Renal cortical epithelial cell (primary cell): ENCODE measurements around the gene CDH8. TPM values are rescaled to one million over a fixed set of nuclear protein-coding genes. Genes with fewer than 3 reads are reported as not detected.

Experiments used
- DNase-seq: peaks from one replicate; pipeline ENCODE4 v3.0.0-alpha.2; 2011; ENCODE audit warnings: low read depth
- total RNA-seq: library from RNA; depleted of rRNA; stranded (reverse); fragments of >200 nt; gene quantifications from 2 replicates; pipeline ENCODE4 v1.2.3, GENCODE V29; 2014

CDH8 gene
- total RNA-seq, result 1.3 TPM in 1 of 2 replicates, not detected in the other

- no peak for DNase-seq
Observed at GRCh38 chr16:62036101-62036801, at the start of gene CDH8. TSS of gene CDH8 (minus strand) at chr16:62036438. CDS start at chr16:62021403, 15,035 bp downstream.

GRCh38 chr16:62079236-62079635, 43.0 kb upstream of the CDH8 start:
- DNase-seq, result no peak

GRCh38 chr16:62077998-62078397, 41.8 kb upstream of the CDH8 start:
- DNase-seq, result no peak

GRCh38 chr16:62076886-62077285, 40.6 kb upstream of the CDH8 start:
- DNase-seq, result no peak

- DNase-seq, result no peak
Observed at GRCh38 chr16:62068747-62069146, 32.5 kb upstream of the CDH8 start.

- DNase-seq, result no peak
Observed at GRCh38 chr16:62067981-62068380, 31.7 kb upstream of the CDH8 start.

- DNase-seq, result no peak
Observed at GRCh38 chr16:62067182-62067581, 30.9 kb upstream of the CDH8 start.

- no peak for DNase-seq
Observed at GRCh38 chr16:62066747-62067146, 30.5 kb upstream of the CDH8 start.

GRCh38 chr16:62064173-62064572, 27.9 kb upstream of the CDH8 start:
- no peak for DNase-seq

GRCh38 chr16:62060089-62060488, 23.9 kb upstream of the CDH8 start:
- no peak for DNase-seq

- DNase-seq, result no peak
Observed at GRCh38 chr16:62059527-62059926, 23.3 kb upstream of the CDH8 start.

- DNase-seq, result no peak
Observed at GRCh38 chr16:62058412-62058811, 22.2 kb upstream of the CDH8 start.

GRCh38 chr16:62051942-62052341, 15.7 kb upstream of the CDH8 start:
- no peak for DNase-seq

- no peak for DNase-seq
Observed at GRCh38 chr16:62050793-62051192, 14.6 kb upstream of the CDH8 start.

GRCh38 chr16:62046801-62047200, 10.6 kb upstream of the CDH8 start:
- no peak for DNase-seq

GRCh38 chr16:62041401-62041800, 5.2 kb upstream of the CDH8 start:
- DNase-seq, result peak; percentile 22

GRCh38 chr16:62038646-62039045, 2.4 kb upstream of the CDH8 start:
- no peak for DNase-seq

- no peak for DNase-seq
Observed at GRCh38 chr16:62038225-62038624, 2.0 kb upstream of the CDH8 start.

GRCh38 chr16:62036802-62037135, 531 bp upstream of the CDH8 start:
- no peak for DNase-seq

- no peak for DNase-seq
Observed at GRCh38 chr16:62035115-62036092, 834 bp downstream of the CDH8 start.

- DNase-seq, result no peak
Observed at GRCh38 chr16:62034231-62035114, 1.8 kb downstream of the CDH8 start.

- DNase-seq, result no peak
Observed at GRCh38 chr16:62033065-62033464, 3.2 kb downstream of the CDH8 start.
